Skin of body (tissue), 2 donors: ENCODE measurements around the gene RNF157. TPM values are rescaled to one million over a fixed set of nuclear protein-coding genes. Genes with fewer than 3 reads are reported as not detected.

Experiments
- DNase-seq: peaks from one replicate; lab custom pipeline; 2025; lab: John Stamatoyannopoulos, UW
- total RNA-seq: library from RNA; depleted of rRNA; stranded (reverse); fragments of >200 nt; gene quantifications from one replicate; pipeline ENCODE4 v1.2.3, GENCODE V29; 2014

Gene RNF157
- 5.2 TPM for total RNA-seq

GRCh38 chr17:76240461-76241203 lies at the start of gene RNF157:
Gene RNF157 (minus strand): TSS chr17:76240493. CDS start chr17:76240240, 253 bp downstream.
- peak; percentile 26 for DNase-seq

GRCh38 chr17:76281573-76282371 lies 41.5 kb upstream of the RNF157 start:
- no peak for DNase-seq

- DNase-seq: no peak
Measured at GRCh38 chr17:76280650-76281049, 40.4 kb upstream of the RNF157 start.

DNA sequence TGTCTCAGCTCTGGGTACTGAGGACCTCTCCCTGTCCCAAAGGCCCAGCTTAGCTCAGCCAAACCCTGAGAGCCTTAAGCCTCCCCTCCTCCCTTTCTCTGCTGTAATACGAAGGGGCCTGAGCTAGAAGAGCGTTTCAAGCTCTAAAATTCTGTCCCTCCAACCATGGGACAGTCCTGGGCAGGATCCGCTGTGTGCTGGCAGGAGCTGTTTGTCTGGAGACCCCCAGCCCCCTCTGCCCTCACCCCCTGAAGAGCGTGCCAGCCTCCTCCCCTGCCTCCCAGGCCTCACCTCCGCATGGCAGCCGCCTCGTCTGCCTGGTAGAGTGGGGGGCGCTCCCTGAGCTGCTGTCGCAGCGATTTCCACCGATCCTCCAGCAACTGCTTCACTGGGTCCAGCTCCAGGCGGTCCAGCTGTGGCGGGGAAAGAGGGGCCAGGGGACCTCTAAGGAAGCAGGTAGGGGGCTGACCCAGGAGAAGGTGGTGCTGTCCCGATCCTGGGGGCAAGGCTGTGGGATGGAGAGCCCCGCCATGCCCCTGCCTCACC lies 39.5 kb upstream of the RNF157 start:
- DNase-seq: no peak

DNA sequence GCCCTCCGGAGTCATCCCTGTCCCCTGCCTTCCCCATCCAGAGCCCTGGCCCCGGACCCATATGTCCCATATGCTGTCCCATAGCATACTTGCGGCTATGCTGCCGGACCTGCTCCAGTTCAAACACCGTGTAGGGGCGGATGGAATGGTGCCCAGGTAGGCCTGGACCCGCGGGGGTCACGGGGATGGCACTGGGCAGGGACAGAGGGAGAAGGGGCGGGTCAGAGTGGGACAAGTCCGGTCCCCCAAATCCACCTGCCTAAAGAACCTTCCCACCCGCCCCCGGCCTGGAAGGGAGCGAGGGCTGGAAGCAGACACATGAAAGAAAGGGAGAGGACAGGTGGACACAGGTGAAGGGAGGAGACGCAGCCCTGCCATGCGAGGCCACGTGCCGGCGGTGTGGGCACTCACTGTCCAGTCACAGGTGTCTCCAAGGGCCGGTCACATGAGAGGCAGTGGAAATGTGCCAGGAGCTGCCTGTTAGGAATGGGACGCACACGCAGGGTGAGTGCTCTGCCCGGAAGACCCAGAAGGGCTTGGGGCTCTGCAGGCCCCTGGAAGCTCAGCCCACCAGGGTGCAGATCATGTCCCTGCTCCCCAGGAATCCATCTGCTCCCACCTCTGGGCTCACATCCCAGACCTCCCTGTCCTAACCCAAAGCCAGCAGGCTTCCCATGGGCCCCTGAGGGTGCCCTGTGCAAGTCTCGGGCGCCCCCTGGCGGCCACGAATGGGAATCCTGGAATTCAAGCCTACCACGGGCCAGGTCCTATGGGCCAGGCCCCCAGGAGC lies 38.9 kb upstream of the RNF157 start:
- DNase-seq: peak; percentile 61

DNA sequence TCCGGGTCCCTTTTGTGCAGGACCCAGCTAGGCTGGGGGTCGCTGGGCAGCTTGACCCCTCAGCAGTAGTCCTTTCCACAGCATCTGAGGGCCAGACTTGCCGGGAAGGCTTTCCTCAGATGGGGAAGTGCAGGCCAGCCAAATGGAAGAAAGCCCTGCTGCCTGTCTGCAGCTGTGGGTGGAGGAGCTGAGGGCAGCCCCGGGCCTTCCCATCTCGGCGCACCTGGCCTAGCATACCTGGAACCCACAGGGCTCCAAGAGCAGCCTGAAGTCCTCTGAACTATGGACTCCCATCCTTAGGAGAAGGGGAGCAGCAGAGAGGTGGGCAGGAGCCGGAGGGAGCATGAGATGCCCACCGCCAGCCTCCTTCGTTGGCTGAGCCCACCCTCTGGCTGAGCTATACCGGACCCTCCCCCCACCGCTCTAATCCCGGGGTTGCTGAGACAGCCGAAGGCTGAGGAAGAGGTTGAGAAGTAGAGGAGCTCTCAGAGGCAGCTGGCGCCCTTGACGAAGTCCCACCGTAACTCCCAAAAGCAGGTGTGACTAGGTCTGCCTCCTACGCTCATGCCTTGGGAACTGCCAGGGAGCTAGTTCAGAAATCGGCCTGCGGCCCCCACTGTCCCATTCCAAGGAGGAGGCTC lies 38.1 kb upstream of the RNF157 start:
- DNase-seq: no peak

DNA sequence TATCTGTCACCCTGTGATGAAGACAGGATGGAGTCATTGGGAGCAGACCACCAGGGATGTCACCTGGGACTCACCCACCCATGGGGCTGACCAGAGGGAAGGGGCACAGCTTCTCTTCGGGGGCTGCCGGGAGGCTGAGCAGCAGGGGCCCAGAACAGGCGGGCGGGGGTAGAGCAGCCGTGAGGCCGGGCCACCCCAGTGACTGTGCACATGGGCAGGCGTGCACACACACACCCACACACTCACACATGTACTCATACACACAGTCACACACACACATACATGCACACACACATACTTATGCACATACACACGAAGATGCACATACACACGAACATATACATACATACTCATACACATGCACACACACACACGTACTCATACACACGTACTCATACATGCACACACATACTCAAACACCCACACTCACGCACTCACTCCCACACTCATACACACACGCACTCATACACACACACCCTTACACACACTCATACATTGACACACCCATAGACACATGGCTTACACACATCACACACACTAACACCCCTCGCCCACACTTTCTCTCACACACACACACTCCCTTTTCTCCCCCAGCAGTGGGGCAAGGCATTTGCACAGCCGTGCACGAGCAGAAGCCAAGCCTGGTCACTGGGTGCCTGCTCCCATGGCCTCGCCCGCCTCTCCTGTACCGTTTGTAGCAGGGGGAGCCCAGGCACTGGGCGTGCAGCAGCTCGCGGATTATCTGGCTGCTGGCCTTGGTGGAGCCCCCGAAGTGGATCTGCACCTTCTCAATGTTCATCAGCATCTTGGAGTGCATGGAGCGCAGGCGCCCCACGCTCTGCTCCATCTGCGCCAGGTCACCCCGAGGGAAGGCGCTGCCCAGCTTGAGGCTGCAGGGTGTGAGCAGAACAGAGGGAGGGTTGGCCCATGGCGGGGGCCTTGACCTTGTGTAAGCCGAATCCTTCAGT lies 37.3 kb upstream of the RNF157 start:
- DNase-seq: no peak

GRCh38 chr17:76276461-76277299 lies 36.4 kb upstream of the RNF157 start:
- DNase-seq: no peak

GRCh38 chr17:76276069-76276431 lies 35.8 kb upstream of the RNF157 start:
- no peak for DNase-seq

DNA sequence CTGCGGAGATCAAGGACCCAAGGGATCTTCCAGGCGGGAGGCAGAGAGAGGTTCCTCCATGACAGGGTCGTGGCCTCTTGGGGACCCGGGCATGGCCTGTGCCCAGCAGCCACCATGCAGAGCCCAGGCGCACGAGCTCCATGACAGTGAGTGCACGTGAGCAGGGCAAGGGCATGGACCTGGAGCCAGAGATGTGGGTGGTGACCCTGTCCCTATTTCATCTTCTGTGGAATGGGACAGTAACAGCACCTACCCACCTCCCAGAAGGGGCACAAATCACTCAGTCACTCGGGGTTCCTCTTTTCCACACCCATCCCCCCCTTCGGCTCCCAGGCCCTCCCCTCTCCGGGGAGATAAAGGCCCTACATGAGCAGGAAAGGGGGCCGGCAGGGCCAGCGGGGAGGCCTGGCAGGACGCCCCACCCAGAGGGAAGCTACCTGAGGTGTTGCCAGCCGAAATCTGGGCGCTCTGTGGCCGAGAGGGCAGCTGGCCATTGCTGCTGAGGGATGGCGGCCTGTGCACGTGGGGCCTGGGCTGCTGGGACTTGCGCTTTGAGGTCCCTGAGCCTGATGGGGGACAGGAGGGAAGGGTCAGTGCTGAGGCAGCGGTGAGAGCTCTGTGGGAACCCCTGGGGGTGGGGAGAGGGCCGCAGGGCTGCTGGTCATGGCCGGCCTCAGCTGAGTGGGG lies 35.2 kb upstream of the RNF157 start:
- no peak for DNase-seq

DNA sequence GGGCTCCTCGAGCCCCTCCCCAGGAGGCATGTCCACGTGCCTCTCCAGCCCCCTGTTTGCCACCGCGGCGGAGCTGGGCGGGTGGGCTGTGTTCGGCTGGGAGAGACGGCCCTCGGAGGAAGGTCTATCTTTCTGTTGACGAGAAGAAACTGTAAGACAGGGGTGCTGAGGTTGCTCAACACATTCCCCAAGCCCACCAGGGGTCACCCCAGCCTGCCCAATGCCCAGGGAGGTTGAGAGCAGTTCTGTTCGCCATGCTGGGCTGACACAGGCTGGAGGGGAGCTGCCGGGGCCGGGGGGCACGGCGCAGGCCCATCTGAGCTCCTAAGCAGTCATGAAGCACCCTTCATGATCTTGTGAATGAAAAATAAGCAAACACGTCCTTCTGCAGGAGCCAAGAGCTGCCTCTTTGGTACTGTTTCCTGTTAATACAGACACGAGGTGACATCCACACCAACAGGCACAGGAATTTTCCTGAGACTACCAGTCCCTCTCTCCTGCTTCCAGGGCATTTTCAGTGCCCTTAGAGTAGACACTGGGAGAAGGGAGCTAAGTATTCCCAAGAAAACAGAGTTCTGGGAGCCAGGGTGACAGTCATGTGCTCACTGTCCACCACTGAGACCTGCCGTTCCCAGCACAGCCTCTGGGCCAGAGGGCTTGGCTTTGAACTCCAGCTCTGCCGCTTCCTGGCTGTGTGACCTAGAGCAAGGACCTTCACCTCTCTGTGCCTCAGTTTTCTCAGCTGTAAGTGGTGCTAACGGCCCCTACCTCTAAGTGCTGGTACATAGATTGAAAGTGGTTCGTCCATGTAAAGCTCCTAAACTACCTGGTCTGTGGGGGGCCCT lies 34.0 kb upstream of the RNF157 start:
- DNase-seq: no peak

DNA sequence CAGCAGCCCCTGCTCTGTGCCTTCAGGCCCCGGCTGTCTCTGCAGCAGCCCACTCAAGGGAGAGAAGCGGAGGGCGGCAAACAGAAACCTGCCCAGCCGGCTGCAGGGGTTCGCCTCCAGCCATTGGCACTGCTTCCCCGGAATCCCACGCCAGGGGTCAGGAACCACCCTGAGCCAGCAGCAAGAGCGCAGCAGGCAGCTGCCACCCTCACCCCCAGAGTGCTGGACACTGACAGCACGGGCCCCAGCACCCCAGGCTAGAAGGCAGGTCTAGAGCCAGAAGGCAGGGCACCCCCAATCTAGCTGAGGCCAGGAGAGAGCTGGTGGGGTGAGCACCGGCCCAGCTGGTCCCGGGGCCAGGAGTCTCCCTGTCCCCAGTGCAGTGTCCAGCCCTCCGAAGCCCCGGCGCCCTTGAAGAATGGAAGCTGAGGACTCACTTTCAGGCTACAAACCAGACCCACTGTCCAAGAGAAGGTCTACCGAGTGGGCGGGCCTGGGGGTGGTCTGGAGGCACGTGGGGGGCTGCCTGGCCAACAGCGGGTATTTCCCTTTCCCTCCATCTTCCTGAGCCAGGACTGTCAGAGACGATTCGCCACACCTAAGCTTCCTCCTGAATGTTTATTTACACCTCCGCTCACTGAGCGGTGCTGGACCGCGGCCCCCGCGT lies 33.3 kb upstream of the RNF157 start:
- no peak for DNase-seq

- no peak for DNase-seq
Measured at GRCh38 chr17:76272541-76273444, 32.5 kb upstream of the RNF157 start.

DNA sequence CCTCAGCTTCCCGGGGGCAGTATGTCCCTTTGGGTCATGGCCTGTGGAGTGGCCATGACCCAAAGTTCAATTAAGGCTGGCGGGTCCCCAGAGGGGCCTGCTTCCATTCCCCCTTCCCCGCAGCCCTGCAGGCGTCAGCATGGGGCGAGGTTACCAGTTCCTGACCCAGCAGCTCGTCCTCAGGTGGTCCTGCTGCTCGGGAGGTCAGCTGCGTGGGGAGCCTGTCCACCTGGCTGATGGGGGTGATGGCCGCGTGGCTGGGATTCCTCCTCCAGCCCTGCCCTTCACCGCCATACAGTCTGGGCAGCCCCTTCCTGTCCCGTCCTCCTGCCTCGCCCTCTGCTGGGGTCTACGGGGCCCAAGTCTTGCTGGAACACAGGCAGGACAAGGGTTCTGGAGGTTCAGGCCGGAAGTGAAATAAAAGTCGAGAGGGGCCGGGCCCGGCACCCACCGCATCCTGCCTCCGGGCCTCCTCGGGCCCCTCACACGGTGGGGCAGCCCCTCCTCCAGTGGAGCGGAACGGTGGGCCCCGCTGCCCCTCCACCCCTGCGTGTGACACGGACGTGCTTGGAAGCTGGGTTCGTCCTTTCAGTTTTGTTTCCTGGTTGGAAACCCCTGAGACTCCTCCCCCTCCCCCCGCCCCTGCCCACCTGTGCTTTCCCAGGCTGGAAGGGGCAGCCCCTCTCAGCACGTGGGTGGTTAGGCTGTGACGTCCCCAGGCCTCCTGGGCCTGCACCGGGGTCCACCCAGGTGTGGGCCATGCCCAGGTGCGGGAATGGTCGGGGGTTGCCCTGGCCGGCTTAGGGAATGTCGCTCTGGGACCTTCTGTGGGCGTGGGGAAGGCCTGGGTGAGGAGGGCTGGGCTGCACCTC lies 31.6 kb upstream of the RNF157 start:
- DNase-seq: no peak
